Raji (cell line): Measurements from ENCODE around the gene SRGN.

Source experiments
- POLR2A ChIP-seq: IDR thresholded peaks from 2 replicates; pipeline ENCODE4 v1.6.1; 2011; ENCODE audit warnings: low read depth, low read length, control low read depth; ENCODE audit not compliant: insufficient read depth

Gene SRGN

DNA sequence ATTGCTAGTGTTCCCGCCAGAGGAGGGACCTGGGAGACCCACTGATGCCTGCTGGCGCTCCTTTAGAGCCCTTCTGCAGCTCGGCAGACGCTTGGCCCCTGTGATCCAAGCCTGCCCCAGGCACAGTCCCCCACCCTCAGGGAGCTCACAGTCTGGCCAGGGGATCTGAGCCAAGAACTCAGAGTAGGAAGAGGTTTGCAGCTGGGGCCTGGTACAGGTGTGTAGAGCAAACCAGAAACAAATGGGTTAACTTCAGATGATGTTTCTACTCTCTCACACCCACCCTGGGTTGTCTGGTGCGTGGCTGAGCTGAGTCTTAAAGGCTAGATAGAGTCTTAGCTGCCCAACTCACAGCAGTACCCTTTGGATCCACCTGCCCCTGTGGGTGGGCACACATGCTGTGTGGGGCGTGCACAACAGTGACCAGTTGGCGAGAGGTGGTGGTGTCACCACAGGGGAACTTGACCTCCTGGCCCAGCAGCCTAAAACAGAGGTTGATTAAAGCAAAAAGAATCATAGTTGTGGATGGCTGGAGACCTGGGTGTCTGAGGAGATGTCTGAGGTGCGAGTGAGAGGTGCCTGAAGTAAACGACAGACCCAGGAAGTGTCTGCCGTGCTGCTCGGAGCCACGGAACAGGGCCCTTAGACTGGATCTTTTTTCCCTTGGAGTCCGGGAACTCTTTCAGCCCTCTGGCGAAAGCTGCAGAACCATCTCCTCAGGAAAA lies 31.2 kb upstream of the SRGN start:
- no peak for TF ChIP-seq POLR2A

- no peak for TF ChIP-seq POLR2A
Measured at GRCh38 chr10:69057261-69057950, 30.5 kb upstream of the SRGN start.

- TF ChIP-seq POLR2A: no peak
Measured at GRCh38 chr10:69057951-69058297, 30.0 kb upstream of the SRGN start.

DNA sequence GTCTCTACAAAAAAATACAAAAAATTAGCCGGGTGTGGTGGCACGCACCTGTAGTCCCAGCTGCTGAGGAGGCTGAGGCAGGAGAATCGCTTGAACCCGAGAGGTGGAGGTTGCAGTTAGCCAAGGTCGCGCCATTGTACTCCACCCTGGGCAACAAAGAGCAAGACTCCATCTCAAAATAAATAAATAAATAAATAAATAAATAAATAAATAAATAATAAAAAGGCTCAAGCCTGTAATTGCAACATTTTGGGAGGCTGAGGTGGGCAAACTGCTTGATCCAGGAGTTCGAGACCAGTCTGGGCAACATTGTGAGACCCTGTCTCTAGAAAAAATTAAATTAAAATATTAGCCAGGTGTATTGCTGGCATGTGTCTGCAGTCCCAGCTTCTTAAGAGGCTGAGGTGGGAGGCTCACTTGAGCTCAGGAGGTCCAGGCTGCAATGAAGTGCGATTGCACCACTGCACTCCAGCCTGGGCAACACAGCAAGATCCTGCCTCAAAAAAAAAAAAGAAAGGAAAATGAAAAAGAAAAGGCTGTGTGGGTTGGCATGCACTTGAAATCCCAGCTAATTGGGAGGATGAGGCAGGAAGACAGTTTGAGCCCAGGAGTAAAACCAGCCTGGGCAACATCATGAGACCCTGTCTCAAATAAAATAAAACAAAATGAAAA lies 27.6 kb upstream of the SRGN start:
- no peak for TF ChIP-seq POLR2A

DNA sequence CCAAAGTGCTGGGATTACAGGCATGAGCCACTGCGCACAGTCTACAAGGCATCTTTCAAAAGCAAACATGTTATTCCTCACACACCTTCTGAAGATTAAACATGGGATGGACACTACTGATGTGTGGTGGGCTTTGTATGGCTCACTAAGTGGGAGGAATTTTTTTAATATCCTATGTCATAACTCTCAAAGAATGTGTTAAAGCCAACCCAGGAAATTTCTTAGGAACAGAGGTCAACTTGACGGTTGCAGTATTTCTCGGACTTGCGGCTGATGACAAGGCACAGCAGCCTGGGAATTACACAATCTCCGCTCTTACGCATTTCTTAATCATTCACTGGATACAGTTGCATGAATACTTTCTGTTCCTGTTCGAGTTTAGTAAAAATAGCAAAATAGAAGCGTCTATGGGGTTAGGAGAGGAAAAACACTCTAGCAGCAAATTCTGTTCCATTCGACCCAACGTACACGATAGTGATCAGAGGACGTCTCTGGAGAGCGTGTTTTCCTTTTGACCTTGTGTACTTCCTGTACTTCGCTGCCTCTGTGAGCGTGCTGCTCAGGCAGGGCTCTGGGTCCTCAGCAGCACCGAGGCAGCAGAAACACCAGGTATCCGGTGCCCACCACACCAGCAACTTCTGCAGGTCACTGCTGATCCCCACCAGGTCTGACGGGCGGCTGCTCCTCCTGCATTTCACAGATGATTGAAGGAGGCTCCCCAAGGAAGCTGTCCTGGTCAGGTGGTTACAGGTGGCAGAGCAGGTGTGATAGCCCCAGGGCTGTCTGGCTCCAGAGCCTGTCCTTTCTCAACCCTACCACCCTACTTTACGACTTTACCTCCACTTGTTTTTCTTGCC lies 26.4 kb upstream of the SRGN start:
- TF ChIP-seq POLR2A: no peak

GRCh38 chr10:69062901-69063300 lies 25.0 kb upstream of the SRGN start:
- no peak for TF ChIP-seq POLR2A

DNA sequence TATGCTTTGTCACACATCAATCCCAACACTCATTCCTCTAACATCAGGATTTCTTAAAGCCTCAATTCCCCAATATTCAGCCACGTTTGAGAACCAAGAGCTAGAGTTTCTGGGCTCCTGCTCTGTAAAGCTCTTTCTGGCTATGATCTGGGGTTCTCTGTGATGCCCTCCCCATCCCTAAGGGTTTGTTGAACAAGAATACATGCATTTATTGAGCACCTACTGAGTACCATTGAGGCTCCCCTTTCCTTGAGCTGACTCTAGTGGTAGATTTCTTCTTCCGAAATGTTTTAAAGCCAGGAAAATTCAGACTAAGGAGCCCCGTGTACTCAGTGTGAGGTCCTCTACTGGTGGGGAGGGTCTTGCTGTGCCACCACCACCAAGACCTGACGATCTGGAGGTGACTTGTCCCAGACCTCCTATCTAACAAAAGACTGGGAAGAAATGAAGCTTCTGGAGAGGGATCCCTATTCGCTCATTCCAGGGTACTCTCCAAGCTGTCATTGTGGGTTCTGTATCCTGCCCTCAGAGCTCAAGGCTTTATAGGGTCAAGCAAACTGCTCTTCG lies 23.1 kb upstream of the SRGN start:
- TF ChIP-seq POLR2A: no peak

DNA sequence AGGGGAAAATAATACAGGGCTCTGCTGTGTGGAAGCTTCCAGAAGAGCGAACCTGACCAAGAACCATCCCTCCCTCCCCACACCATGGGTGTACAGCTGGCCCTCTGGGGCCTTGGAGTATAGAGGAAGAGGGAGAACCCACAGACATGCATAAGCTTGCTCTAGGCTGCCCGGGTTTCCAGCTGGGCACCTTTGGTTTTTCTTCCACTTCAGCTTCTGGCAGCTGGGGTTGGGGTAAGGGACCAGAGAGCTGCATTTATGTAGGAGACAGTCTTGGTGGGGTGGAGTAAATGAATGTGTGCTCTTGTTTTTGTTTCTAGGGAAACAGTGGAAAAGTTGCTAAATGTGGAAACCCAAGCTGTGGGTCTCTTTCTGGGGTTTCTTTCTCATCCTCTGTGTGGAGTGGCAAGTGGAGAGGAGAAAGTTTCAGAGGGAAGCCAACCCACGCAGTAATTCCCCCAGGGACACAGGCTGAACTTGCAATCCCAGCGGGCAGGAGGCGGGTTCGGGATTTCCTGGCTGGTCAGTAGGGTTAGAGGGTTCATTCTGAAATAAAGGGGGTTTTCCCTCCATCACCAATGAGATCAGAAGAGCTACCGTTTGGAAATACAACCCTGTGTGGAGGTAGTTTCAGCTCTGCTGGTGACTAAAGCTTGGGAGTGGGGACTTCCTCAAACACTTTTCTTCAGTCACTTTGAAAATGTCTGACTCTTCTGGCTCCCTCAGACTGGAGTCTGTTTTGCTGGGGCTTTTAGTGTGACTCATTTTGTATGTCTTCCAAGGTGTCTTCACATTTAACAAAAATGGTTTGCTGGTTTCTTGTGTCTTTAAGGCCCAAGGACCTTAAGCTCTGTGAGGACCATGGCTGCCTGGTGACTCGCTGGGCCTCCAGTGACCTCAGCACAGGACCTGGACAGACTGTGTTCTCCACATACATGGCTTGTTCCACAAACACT lies 22.2 kb upstream of the SRGN start:
- TF ChIP-seq POLR2A: no peak

- no peak for TF ChIP-seq POLR2A
Measured at GRCh38 chr10:69067189-69067588, 20.7 kb upstream of the SRGN start.

GRCh38 chr10:69068549-69068948 lies 19.4 kb upstream of the SRGN start:
- TF ChIP-seq POLR2A: no peak

GRCh38 chr10:69069090-69070042 lies 18.5 kb upstream of the SRGN start:
- no peak for TF ChIP-seq POLR2A

DNA sequence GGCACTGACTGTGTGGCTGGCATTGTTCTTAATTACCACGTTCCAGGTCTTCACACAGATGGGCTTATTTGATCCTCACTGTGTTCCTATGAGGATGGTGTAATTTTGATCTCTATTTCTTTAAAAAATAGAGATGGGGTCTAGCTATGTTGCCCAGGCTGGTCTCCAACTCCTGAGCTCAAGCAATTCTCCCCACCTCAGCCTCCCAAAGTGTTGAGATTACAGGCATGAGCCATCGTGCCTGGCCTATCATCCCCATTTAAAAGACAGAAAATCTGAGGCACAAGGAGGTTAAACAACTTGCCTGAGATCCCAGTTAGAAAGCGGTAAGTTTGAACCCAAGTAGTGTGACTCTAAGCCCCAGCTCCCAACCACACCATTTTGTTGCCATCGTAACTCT lies 17.0 kb upstream of the SRGN start:
- TF ChIP-seq POLR2A: no peak

DNA sequence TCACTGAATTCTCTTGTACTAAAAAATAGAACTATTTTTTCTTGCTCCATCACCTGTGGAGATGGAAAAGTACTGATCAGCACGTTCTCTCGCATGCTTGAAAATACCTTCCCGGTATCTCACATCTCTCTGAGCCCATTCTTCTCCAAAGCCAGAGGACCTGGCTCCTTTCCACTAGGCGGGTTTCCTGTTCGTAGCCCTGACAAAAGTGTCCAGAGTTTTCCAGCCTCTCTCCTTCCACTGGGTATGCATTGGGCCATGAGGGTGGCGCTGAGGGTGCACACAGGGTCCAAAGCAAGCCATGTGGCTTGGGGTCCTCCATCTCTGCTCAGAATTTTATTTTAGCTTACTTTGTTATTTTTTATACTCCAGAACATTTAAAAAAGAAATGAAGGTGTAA lies 16.3 kb upstream of the SRGN start:
- no peak for TF ChIP-seq POLR2A
